ENCODE data around the gene TSPAN2. TPM values are rescaled to one million over a fixed set of nuclear protein-coding genes. Genes with fewer than 3 reads are reported as not detected.

TSPAN2 gene
- total and polyA plus RNA-seq, 2 donors = 3.2 to 4.5 TPM

GRCh38 chr1:115062542-115063004 is 26.7 kb downstream of the TSPAN2 start:
- peak; percentile 37 to 91 (median 73) for DNase-seq (ENCODE audit: low read depth in 6 of 9, low spot score in 9 of 9)
- no peak overlapping the region for H3K4me3 ChIP-seq (ENCODE audit: low read length in 2 of 2)
- WGBS = 12% methylated on average over 7 of the region's 7 CpGs
- H3K36me3 ChIP-seq (ENCODE audit: control insufficient read depth in 2 of 2, insufficient read depth in 2 of 2, low read length in 1 of 2) = no peaks in the 10 kb centered on the region
- peak overlapping the region; percentile 53 to 84 for H3K27ac ChIP-seq (ENCODE audit: low read depth in 1 of 2, low read length in 1 of 2)
- peaks cover 7 to 25% of the 10 kb centered on the region in 2 donors for H3K4me1 ChIP-seq (ENCODE audit: control insufficient read depth in 2 of 2, insufficient read depth in 2 of 2, low read length in 2 of 2)
- H3K9me3 ChIP-seq (ENCODE audit: control insufficient read depth in 2 of 2, insufficient read depth in 1 of 2, low read length in 1 of 2) = no peaks in the 10 kb centered on the region
- no peaks in the 10 kb centered on the region for H3K27me3 ChIP-seq (ENCODE audit: control insufficient read depth in 2 of 2, insufficient read depth in 1 of 2, low read length in 1 of 2)

- H3K36me3 ChIP-seq (ENCODE audit: control insufficient read depth in 2 of 2, insufficient read depth in 2 of 2, low read length in 1 of 2) = no peaks in the 10 kb centered on the region
- H3K27ac ChIP-seq (ENCODE audit: low read depth in 1 of 2, low read length in 1 of 2) = no peak overlapping the region
- WGBS = 85% methylated on average over 4 of the region's 4 CpGs
- no peak overlapping the region for H3K4me3 ChIP-seq (ENCODE audit: low read length in 2 of 2)
- no peaks in the 10 kb centered on the region for H3K27me3 ChIP-seq (ENCODE audit: control insufficient read depth in 2 of 2, insufficient read depth in 1 of 2, low read length in 1 of 2)
- peaks cover 7 to 25% of the 10 kb centered on the region in 2 donors for H3K4me1 ChIP-seq (ENCODE audit: control insufficient read depth in 2 of 2, insufficient read depth in 2 of 2, low read length in 2 of 2)
- H3K9me3 ChIP-seq (ENCODE audit: control insufficient read depth in 2 of 2, insufficient read depth in 1 of 2, low read length in 1 of 2) = no peaks in the 10 kb centered on the region
- no peak for DNase-seq (ENCODE audit: low read depth in 6 of 9, low spot score in 9 of 9)
Measured at GRCh38 chr1:115060501-115060900, 28.8 kb downstream of the TSPAN2 start.

GRCh38 chr1:115059316-115059715 is 30.0 kb downstream of the TSPAN2 start:
- Histone ChIP-seq H3K36me3 (ENCODE audit: control insufficient read depth in 2 of 2, insufficient read depth in 2 of 2, low read length in 1 of 2) (no peaks in the 10 kb centered on the region), H3K27ac (ENCODE audit: low read depth in 1 of 2, low read length in 1 of 2) (no peak overlapping the region), H3K4me3 (ENCODE audit: low read length in 2 of 2) (no peak overlapping the region), H3K27me3 (ENCODE audit: control insufficient read depth in 2 of 2, insufficient read depth in 1 of 2, low read length in 1 of 2) (no peaks in the 10 kb centered on the region), H3K9me3 (ENCODE audit: control insufficient read depth in 2 of 2, insufficient read depth in 1 of 2, low read length in 1 of 2) (no peaks in the 10 kb centered on the region), H3K4me1 (ENCODE audit: control insufficient read depth in 2 of 2, insufficient read depth in 2 of 2, low read length in 2 of 2) (peaks cover 7 to 22% of the 10 kb centered on the region in 2 donors)
- WGBS = 49% methylated on average over 2 of the region's 2 CpGs
- no peak for DNase-seq (ENCODE audit: low read depth in 6 of 9, low spot score in 9 of 9)

GRCh38 chr1:115057661-115058254 is 31.5 kb downstream of the TSPAN2 start:
- no peaks in the 10 kb centered on the region for H3K9me3 ChIP-seq (ENCODE audit: control insufficient read depth in 2 of 2, insufficient read depth in 1 of 2, low read length in 1 of 2)
- peaks cover 2 to 17% of the 10 kb centered on the region in 2 donors for H3K4me1 ChIP-seq (ENCODE audit: control insufficient read depth in 2 of 2, insufficient read depth in 2 of 2, low read length in 2 of 2)
- H3K36me3 ChIP-seq (ENCODE audit: control insufficient read depth in 2 of 2, insufficient read depth in 2 of 2, low read length in 1 of 2) = no peaks in the 10 kb centered on the region
- H3K27ac ChIP-seq (ENCODE audit: low read depth in 1 of 2, low read length in 1 of 2) = no peak overlapping the region
- H3K27me3 ChIP-seq (ENCODE audit: control insufficient read depth in 2 of 2, insufficient read depth in 1 of 2, low read length in 1 of 2) = no peaks in the 10 kb centered on the region
- no peak overlapping the region for H3K4me3 ChIP-seq (ENCODE audit: low read length in 2 of 2)
- DNase-seq (ENCODE audit: low read depth in 6 of 9, low spot score in 9 of 9) = no peak
- WGBS = 95% methylated on average over 6 of the region's 6 CpGs

- Histone ChIP-seq H3K27ac (ENCODE audit: low read depth in 1 of 2, low read length in 1 of 2) (no peak overlapping the region), H3K36me3 (ENCODE audit: control insufficient read depth in 2 of 2, insufficient read depth in 2 of 2, low read length in 1 of 2) (no peaks in the 10 kb centered on the region), H3K27me3 (ENCODE audit: control insufficient read depth in 2 of 2, insufficient read depth in 1 of 2, low read length in 1 of 2) (no peaks in the 10 kb centered on the region), H3K9me3 (ENCODE audit: control insufficient read depth in 2 of 2, insufficient read depth in 1 of 2, low read length in 1 of 2) (no peaks in the 10 kb centered on the region), H3K4me1 (ENCODE audit: control insufficient read depth in 2 of 2, insufficient read depth in 2 of 2, low read length in 2 of 2) (peaks cover 0 to 5% of the 10 kb centered on the region in 2 donors), H3K4me3 (ENCODE audit: low read length in 2 of 2) (no peak overlapping the region)
- DNase-seq (ENCODE audit: low read depth in 6 of 9, low spot score in 9 of 9) = no peak
- WGBS = 90% methylated on average over 9 of the region's 9 CpGs
Measured at GRCh38 chr1:115056395-115056798, 32.9 kb downstream of the TSPAN2 start.

- no peak overlapping the region for H3K4me3 ChIP-seq (ENCODE audit: low read length in 2 of 2)
- peaks cover 0 to 5% of the 10 kb centered on the region in 2 donors for H3K4me1 ChIP-seq (ENCODE audit: control insufficient read depth in 2 of 2, insufficient read depth in 2 of 2, low read length in 2 of 2)
- H3K27ac ChIP-seq (ENCODE audit: low read depth in 1 of 2, low read length in 1 of 2) = no peak overlapping the region
- no peaks in the 10 kb centered on the region for H3K9me3 ChIP-seq (ENCODE audit: control insufficient read depth in 2 of 2, insufficient read depth in 1 of 2, low read length in 1 of 2)
- no peaks in the 10 kb centered on the region for H3K36me3 ChIP-seq (ENCODE audit: control insufficient read depth in 2 of 2, insufficient read depth in 2 of 2, low read length in 1 of 2)
- H3K27me3 ChIP-seq (ENCODE audit: control insufficient read depth in 2 of 2, insufficient read depth in 1 of 2, low read length in 1 of 2) = no peaks in the 10 kb centered on the region
- 66% methylated on average over 9 of the region's 9 CpGs for WGBS
- peak in 8 of 9 donors; percentile 33 to 73 (median 46) for DNase-seq (ENCODE audit: low read depth in 6 of 9, low spot score in 9 of 9)
Measured at GRCh38 chr1:115052454-115053083, 36.7 kb downstream of the TSPAN2 start.

GRCh38 chr1:115051850-115052249 is 37.5 kb downstream of the TSPAN2 start:
- H3K27me3 ChIP-seq (ENCODE audit: control insufficient read depth in 2 of 2, insufficient read depth in 1 of 2, low read length in 1 of 2) = no peaks in the 10 kb centered on the region
- 93% methylated on average over 5 of the region's 5 CpGs for WGBS
- DNase-seq (ENCODE audit: low read depth in 6 of 9, low spot score in 9 of 9) = no peak
- H3K9me3 ChIP-seq (ENCODE audit: control insufficient read depth in 2 of 2, insufficient read depth in 1 of 2, low read length in 1 of 2) = no peaks in the 10 kb centered on the region
- no peaks in the 10 kb centered on the region for H3K36me3 ChIP-seq (ENCODE audit: control insufficient read depth in 2 of 2, insufficient read depth in 2 of 2, low read length in 1 of 2)
- peaks cover 0 to 5% of the 10 kb centered on the region in 2 donors for H3K4me1 ChIP-seq (ENCODE audit: control insufficient read depth in 2 of 2, insufficient read depth in 2 of 2, low read length in 2 of 2)
- no peak overlapping the region for H3K27ac ChIP-seq (ENCODE audit: low read depth in 1 of 2, low read length in 1 of 2)
- H3K4me3 ChIP-seq (ENCODE audit: low read length in 2 of 2) = no peak overlapping the region

GRCh38 chr1:115046751-115047150 is 42.6 kb downstream of the TSPAN2 start:
- Histone ChIP-seq H3K27ac (ENCODE audit: low read depth in 1 of 2, low read length in 1 of 2) (no peak overlapping the region), H3K27me3 (ENCODE audit: control insufficient read depth in 2 of 2, insufficient read depth in 1 of 2, low read length in 1 of 2) (no peaks in the 10 kb centered on the region), H3K4me3 (ENCODE audit: low read length in 2 of 2) (no peak overlapping the region), H3K9me3 (ENCODE audit: control insufficient read depth in 2 of 2, insufficient read depth in 1 of 2, low read length in 1 of 2) (no peaks in the 10 kb centered on the region), H3K36me3 (ENCODE audit: control insufficient read depth in 2 of 2, insufficient read depth in 2 of 2, low read length in 1 of 2) (no peaks in the 10 kb centered on the region), H3K4me1 (ENCODE audit: control insufficient read depth in 2 of 2, insufficient read depth in 2 of 2, low read length in 2 of 2) (no peaks in the 10 kb centered on the region)
- DNase-seq (ENCODE audit: low read depth in 6 of 9, low spot score in 9 of 9) = no peak

GRCh38 chr1:115041654-115042053 is 47.6 kb downstream of the TSPAN2 start:
- Histone ChIP-seq H3K4me3 (ENCODE audit: low read length in 2 of 2) (no peak overlapping the region), H3K36me3 (ENCODE audit: control insufficient read depth in 2 of 2, insufficient read depth in 2 of 2, low read length in 1 of 2) (no peaks in the 10 kb centered on the region), H3K27me3 (ENCODE audit: control insufficient read depth in 2 of 2, insufficient read depth in 1 of 2, low read length in 1 of 2) (no peaks in the 10 kb centered on the region), H3K4me1 (ENCODE audit: control insufficient read depth in 2 of 2, insufficient read depth in 2 of 2, low read length in 2 of 2) (no peaks in the 10 kb centered on the region), H3K27ac (ENCODE audit: low read depth in 1 of 2, low read length in 1 of 2) (no peak overlapping the region), H3K9me3 (ENCODE audit: control insufficient read depth in 2 of 2, insufficient read depth in 1 of 2, low read length in 1 of 2) (no peaks in the 10 kb centered on the region)
- DNase-seq (ENCODE audit: low read depth in 6 of 9, low spot score in 9 of 9) = no peak
